HS-27A (cell line): ENCODE results near the gene TMEM238L.

Source experiments
- DNase-seq: peaks from one replicate; pipeline ENCODE4 v3.0.0-alpha.2; 2012; ENCODE audit warnings: low read depth, missing footprints

TMEM238L gene

DNA sequence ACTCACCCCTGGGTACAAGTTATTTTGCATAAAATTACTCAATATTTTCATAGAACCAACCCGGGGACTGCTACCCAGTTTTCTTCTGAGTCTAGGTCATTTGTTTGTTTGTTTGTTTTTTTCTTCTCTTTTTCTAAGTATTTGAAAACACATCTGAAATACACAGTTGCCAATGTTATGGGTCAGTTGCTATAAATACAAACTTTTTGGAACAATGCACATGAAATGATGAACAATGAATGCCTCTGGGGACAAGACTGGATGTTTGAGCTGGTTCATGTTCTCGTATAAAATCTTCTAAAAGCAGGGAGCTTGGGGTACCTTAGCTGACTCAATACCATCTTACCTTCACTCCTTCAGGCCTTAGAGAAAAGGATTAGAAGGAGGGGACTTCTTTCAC, 30.5 kb downstream of the TMEM238L start:
- DNase-seq: no peak

DNA sequence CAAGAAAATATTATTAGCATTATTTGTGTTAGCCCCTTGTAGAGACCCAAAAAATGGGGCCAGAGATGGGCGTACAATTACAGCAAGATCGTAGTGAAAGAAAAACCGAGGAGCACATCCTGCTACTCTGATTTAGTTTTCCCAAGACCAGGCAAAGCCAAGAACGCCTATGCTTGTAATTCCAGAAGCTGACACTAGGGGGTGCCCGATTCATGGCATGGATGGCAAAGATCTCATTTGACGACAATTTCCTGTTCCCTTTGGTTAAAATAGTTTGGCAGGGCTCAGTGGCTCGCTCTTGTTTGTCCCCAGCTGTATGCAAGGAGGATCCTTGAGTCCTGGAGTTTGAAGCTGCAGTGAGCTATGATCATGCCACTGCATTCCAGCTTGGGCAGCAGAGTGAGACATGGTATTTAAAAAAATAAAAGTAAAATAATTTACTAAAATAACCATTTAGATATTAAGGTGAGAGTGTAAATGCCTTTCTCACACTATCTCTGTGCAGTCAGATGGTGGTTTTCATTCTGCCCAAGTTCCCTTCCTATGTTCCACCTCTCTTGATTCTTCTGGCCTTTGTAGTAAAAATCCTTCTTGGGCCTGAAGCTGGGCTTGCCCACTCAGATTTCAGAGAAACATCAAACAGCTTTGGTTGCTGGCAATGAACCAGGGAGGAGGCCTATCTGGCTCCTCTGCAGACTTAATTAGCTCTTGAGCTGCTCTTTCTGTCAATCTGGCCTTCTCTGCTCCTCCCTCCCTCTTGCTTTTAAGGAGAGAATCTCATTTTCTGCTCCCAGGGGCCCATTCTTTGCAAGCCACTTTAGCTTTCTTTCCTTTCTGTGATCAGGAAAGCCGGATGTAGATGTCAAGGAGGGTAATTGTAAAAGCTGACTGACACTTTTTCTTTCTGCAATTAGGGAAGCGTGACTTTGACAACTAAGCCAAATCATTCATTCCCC, 31.2 kb downstream of the TMEM238L start:
- DNase-seq: no peak

DNA sequence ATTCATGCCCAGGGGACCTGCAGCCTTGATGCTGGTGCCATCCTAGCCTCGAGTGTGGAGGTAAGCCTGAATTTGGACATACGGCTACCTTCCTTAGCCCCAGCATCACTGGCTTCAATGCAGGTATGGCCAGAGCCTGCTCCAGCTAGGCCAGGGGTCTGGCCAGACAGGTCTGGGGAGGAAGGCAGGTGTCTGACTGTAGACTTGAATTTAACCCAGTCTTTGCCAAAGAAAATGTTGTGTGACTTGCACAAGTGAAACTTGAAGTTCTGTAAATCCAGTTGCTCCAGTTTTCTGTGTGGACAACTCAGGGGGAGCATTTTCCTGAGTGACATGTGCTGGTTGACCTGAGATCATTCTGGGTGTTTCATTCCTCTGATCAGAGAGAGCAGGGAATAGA, 32.8 kb downstream of the TMEM238L start:
- no peak for DNase-seq

DNA sequence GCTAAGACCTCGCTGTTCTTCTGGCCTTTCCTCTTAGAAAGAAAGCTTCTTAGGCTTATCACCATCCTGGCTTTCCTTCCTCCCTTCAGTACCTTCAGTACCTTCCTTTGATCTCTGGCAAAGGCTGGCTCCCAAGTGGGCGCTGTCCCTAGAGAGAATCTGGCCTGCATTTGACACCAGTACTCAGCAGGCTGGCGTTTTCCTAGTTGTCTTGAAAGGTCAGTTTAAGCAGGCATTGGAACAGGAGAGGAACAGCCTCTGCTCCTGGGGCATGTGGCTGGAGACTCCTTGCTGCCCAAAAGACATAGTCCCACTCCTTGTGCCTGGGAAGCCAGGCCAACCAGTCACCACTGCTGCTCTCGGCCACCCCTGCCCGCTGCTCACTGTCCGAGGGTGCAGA, 34.1 kb downstream of the TMEM238L start:
- no peak for DNase-seq

DNA sequence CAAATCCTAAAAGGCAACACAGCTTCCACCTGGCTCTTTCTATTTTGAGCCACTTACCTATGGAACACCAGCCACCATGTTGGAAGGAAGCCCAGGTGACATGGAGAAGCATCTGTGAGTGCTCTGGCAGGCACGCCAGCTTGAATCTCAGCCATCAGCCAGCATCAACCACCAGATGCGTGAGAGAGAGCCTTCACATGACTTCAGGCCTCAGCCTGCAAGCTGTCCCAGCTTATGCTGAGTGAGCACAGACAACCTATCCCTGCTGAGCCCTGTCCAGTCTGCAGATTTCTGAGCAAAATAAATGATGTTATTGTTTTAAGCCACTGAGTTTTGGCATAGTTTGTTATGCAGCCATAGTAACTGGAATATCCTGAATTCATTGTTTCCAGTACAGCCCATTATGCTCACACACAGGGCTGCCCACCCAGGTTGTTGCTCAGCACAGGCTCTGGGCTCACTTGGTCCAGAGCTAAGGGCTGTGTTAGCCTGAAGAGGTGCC, 35.1 kb downstream of the TMEM238L start:
- no peak for DNase-seq

DNA sequence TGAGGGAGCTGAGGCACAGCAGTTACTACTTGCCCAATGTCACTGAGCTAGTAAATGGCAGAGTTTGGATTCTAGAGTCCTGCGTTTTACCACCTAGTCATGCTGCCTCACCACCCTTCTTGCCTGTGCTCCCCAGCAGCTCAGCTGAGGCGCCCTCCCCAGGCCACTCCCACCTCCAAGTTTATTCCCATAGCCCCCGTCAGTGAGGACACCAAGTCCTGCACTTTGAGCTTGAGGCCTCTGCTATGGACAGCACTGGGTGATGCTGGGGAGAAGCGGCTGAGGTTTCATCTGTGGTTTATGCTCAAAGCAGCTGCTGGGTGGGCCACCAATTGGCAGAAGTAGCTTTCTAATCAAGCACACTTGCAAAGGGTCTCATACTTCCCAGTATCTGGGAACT, 36.7 kb downstream of the TMEM238L start:
- DNase-seq: no peak

DNA sequence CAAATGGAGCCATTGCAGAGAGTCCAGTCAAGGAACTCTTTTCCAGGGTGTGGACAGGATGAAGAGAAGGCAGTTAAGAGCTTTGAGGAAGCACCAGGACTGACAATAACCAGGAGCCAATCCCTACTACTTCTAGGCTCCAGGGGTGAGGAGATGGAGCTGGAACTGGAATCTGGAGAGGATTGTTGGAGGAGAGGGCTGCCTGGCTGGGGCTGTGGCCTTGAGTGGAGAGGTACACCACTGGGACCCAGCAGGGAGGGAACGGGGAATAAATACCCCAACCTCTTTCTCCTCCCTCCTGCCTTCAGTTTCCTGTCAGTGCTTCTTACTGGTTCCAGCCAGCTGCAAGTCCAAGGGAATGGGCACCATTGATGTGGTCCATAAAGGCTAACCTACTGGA, 41.9 kb downstream of the TMEM238L start:
- DNase-seq: no peak

DNA sequence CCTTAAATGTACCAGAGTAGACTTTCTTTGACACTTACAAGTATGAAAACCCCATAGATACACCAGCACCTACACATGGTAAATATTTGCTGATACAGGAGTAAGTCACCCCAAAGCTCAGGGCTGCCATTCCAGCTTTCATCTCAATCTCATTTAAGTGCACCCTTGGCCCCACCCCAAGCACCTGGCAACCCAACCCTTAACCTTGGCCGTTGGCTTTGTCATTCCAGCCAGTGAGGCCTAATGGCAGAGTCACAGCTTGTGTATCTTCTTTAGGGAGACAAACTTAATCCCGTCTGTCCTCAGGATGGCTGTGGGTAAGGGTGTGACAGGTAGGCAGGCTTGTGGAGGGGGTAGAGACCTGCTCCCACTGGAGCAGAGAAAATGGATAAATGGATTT, 42.6 kb downstream of the TMEM238L start:
- no peak for DNase-seq

DNA sequence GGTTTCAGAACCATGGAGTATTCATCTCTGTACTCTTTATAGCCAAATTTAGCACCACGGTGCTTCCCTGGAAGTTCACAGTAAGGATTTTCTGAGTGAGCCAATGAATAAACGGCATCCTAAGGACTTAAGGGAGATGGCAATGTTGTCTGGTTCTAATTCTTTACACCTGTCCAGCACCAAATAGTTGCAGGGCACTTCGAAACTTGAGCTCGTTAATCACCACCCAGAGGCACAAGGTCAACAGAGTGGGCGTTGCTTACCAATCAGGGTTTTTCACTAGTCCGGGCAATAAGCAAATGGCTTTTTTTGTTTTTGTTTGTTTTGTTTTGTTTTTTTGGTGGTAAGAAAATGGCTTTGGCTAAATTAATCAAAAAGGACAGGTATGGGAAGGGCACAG, 45.8 kb downstream of the TMEM238L start:
- no peak for DNase-seq

DNA sequence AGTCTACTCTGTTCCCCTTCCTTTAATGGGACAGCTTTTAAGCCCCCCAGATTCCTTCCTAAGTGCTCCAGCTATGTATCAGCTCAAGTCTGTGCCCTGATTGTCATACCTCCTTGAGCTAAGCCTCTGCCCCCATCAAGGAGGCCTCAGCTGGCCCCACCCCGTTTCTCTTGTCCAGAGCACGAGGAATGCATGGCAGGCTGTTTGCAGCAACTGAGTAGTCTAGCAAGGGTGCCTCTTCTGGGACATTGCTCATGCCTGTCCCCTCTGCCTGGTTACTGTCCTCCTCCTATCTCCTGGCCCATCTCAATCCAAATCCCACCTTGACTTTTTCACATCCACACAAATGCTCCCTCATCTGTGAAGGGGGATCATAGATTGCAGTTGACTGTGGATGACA, 46.3 kb downstream of the TMEM238L start:
- DNase-seq: no peak

DNA sequence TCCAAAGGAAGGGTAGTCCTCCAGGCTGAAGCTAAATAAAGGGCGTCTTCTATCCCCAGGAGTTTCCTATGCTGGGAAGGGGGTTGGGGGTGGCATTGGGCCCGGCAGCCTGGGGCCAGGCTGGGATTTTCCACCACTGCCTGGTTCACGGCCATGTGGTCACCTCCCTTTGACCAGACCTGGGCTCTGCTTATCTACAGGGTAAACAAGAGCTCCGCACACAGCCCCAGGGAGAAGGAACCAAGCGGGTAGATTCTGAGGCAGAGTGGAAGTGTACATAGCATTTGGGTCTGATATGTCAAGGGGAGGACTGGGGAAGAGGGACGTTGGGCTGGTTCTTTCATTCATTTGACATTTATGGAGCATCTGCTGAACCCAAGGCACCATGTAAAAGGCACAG, 46.8 kb downstream of the TMEM238L start:
- DNase-seq: no peak

DNA sequence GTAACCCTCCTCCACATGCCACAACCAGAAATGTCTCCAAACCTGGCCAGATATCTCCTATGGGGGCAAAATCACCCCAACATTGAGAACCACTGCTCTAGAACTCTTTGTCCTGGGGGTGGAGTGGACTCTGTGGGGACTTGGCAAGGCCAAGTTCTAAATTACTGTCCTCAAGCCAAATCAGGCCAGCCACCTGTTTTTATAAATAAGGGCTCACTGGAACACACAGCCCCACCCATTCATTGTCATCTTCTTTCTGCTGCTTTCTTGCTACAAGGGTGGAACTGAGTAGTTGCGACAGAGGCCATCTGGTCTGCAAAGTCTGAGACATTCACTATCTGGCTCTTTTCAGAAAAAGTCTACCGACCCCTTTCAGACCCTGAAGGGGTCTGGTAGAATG, 47.3 kb downstream of the TMEM238L start:
- no peak for DNase-seq

DNA sequence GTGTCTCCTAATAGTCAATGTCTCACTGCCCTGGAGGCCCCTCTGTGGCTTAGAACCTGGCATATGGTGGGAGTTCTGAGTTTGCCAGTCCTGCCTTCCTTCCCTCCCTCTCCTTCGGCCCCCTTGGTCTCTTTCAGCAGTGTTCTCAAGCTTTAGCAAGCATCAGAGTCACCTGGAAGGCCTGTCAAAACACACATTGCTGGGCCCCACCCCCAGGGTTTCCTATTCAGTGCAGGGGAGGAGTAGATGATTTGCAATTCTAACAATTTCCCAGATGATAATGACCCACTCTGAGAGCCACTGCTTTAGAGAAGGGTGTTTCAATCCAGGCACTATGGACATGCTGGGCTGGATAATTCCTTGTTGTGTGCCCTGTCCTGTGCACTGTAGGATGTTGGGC, 47.7 kb downstream of the TMEM238L start:
- no peak for DNase-seq

DNA sequence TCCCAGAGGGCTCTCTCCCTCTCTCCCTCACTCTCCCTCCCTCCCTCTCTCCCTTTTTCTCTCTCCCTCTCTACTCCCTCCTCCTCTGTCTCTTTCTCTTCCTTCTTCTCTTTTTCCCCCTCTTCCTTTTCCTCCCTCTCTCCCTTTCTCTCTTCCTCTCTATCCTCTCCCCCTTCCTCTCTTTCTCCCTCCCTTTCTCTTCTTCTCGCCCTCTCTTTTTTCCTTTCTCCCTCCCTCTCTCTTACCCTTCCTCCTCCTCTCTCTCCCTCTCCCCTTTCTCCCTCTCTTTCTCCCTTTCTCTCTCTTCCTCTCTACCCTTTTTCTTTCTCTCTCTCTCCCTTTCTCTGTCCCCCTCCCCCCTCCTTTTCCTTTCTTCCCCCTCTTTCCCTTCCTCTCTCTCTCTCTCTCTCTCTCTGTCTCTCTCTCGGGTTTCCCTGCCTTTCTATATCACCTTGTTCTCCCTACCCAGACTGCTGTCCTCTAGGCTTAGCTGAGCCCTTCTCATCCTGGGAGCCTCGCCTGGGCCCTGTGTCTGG, 48.2 kb downstream of the TMEM238L start:
- DNase-seq: no peak

DNA sequence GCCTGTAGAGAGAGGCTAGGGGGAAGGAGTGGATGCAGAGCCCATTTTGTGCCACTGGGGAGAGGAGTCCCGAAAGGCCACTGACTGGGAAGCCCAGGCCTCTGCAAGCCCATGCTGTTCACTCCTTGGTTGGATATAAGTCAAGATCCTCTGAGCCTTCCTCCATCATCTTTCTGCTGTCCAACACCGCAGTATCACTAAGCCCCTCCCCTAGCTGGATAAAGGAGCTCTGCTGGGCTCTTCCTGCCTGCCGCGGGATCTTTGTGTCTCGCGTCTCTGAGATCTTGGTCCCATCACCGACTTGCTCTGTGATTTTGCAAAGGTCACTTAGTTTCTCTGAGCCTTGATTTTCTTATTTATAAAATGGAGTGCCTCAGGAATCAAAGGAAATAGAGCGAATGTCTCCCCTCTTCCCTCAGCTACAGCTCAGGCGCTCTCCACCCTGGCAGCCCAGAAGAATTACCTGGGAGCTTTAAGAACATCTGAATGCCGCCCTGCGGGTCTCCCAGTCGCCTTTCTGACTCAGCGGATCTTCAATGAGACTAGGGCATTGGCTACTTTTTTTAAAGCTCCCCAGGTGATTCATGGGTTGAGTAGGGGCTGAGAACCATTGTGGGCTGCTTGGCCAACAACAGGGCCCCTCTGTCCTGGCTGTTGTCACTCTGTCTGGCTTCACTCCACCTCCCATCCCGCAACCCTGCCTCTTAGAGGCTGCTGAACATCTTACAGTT, 48.9 kb downstream of the TMEM238L start:
- no peak for DNase-seq

DNA sequence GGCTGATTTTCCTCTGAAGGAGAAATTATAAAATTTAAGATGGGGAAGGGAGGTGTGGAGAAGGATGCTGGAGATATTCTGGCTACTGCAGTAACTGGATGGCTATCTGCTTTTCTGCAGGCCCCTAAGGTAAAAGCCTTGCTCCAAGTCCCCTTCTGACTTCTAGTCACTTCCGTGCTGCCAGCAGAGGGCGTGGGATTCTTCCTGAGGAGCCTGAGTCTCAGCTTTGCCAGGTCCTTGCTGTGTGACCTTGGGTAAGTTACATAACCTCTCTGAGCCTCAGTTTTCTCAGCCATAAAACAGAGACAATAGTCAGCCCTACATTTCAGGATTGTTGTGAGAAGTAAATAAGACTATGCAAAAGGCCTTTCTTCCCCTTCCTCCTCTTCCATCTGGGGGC, 49.8 kb downstream of the TMEM238L start:
- DNase-seq: no peak

DNA sequence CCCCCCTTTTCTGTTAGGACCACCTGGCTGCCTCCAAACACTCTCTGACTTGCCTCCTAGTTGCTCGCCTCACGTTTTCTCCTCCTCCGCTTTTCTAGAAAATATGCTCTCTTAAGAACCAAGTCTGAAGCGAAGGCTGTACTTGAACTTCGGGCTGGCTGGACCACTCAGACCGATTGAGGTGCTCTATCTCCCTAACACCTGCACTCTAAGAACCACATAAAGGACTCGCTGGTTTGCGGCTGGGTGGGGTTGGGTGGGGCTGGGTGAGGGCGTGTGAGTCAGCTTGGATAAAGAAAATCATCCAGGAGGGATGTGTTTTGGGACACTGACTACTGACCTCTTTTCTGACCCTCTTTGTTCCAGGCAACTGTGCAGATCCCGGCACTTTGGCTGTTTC, 51.2 kb downstream of the TMEM238L start:
- DNase-seq: no peak

DNA sequence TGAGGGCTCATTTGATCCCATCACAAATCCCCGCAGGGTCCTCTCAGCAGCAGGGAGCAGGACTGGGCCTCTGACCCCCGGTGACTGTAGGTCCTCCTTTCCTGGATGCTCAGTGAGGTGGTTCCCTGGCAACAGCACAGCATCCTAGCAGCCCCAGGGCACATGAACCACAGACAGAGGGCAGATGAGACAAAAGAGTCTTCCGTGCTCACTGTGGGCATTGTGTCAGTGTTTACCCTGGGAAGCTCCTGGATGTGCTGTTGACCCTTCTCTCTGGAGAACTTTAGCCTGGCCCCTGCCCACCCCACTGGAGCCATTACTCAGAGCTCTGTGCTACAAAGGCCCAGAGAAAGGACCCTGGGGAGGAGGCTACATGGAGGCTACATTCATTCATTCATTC, 52.3 kb downstream of the TMEM238L start:
- DNase-seq: no peak

DNA sequence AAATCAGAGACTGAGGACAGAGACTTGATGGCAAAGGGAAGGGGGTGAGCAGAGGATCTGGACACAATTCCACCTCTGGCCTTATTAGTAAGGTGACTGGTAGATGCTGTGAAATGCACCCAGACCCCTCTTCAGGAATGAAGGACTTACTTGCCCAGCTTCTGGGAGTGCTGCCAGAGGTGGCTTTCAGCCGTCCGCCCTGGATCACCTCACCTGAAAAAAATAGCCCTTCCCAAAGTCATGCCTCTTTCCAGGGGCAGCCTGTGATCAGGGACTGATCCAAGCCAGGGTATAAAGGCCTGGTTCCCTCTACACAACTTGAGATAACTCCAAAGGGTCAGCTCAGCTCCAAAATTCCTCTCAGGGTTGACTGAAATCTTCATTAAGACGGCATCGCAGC, 53.7 kb downstream of the TMEM238L start:
- DNase-seq: no peak

DNA sequence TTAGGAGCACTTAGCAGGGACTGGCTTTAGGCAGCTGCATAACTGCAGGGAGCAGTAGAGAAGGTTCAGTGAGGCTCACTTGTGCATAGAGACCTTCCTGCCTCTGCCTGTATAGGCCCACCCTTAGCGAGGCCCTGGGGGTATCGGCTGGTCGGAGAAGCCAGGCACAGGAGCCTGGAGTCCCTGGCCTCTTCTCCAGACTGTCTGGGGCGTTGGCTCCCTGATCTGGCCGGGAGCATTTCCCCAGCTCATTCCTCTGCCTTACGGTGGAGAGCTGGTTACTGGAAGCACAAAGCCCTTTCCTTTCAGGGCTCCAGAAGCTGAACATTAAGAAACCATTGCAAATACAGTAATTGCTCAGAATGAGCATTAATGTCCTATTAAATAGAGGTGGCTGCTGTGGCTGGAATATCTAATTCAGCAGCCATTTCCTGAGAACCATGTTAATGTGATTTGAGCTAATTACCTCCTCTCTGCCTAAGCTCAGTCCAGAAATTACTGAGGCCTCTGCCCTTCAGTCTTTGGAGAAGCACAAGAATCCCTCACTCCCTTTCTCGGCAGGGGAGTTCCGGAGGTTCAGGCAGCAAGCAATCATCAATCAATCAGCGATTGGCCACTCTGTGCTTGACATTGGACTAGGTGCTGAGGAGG, 55.2 kb downstream of the TMEM238L start:
- no peak for DNase-seq

DNA sequence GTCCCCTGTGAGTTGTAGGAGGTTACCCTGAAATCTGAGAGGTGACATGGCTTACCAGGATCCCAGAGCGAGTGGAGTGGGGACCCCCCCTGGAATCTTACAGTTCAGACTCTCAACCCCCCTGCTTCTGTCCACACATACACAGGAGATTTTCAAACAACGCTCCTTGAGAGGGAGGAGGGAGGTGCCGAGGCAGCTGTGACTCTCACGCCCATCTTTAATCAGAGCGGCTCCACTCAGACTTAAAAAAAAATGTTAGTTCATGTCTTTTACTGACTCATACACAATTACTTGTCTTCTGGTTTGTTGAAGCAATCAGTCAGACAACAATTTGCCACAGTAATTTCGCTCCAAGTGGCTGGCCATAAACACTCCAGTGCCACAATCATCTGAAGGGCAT, 58.7 kb downstream of the TMEM238L start:
- no peak for DNase-seq
